DOHH2 (cell line): ENCODE results near the gene CAPZB.

Source experiments
- CTCF ChIP-seq: fragments of 200-600 bp; sonication (generic); IDR thresholded peaks from one replicate; pipeline ENCODE4 v1.5.1; 2014; ENCODE audit warnings: antibody characterized with exemption, mild to moderate bottlenecking, low read depth, low read length; ENCODE audit not compliant: poor library complexity, severe bottlenecking
- EZH2phosphoT487 ChIP-seq: fragments of 200-600 bp; sonication (generic); IDR thresholded peaks from 2 replicates; pipeline ENCODE4 v1.6.1; 2017; ENCODE audit warnings: borderline replicate concordance, mild to moderate bottlenecking, antibody characterized with exemption, low read length, moderate library complexity, mixed read lengths

- no peak for TF ChIP-seq CTCF
- TF ChIP-seq EZH2phosphoT487, result no peak
Observed at GRCh38 chr1:19421365-19421764, 64.0 kb downstream of the CAPZB start.
